Neural crest cell (in vitro differentiated cells): ENCODE results near the gene RAB25. TPM values are rescaled to one million over a fixed set of nuclear protein-coding genes. Genes with fewer than 3 reads are reported as not detected.

Experiments used
- DNase-seq: peaks from one replicate; pipeline ENCODE4 v3.0.0; 2021; ENCODE audit warnings: low read depth, mixed read lengths, low spot score
- H3K27ac Mint-ChIP-seq: one replicate; pipeline ENCODE4 v1.8.0; 2021; ENCODE audit warnings: mild to moderate bottlenecking, mixed read lengths; ENCODE audit not compliant: unreplicated experiment
- H3K27me3 Mint-ChIP-seq: 2 replicates; pipeline ENCODE4 v1.8.0; 2021; ENCODE audit warnings: low read depth, mild to moderate bottlenecking, mixed read lengths
- H3K36me3 Mint-ChIP-seq: 2 replicates; pipeline ENCODE4 v1.8.0; 2021; ENCODE audit warnings: low read depth, mild to moderate bottlenecking, mixed read lengths
- H3K4me1 Mint-ChIP-seq: 2 replicates; pipeline ENCODE4 v1.8.0; 2021; ENCODE audit warnings: mixed read lengths
- H3K4me3 Mint-ChIP-seq: one replicate; pipeline ENCODE4 v1.8.0; 2021; ENCODE audit warnings: mild to moderate bottlenecking, mixed read lengths
- H3K9me3 Mint-ChIP-seq: 2 replicates; pipeline ENCODE4 v1.8.0; 2021; ENCODE audit warnings: mixed read lengths
- CTCF ChIP-seq: fragments of 200-600 bp; sonication (generic); conservative IDR thresholded peaks from 2 replicates; pipeline ENCODE4 v1.5.0; 2021; ENCODE audit warnings: antibody characterized with exemption, mild to moderate bottlenecking
- total RNA-seq: library from RNA; stranded (reverse); gene quantifications from 2 replicates; pipeline ENCODE4 v1.2.1, GENCODE V29; 2021

RAB25 gene
- total RNA-seq, 1 donor from 2014 or later = not detected

GRCh38 chr1:156104861-156105832, 44.2 kb downstream of the RAB25 start:
- peak overlapping the region; percentile 82 for H3K4me3 Mint-ChIP-seq
- no peaks in the 10 kb centered on the region for H3K9me3 Mint-ChIP-seq
- H3K27me3 Mint-ChIP-seq = no peaks in the 10 kb centered on the region
- peak overlapping the region; percentile 97 for H3K27ac Mint-ChIP-seq
- peaks cover 72% of the 10 kb centered on the region for H3K4me1 Mint-ChIP-seq
- TF ChIP-seq CTCF = no peak
- no peak for DNase-seq
- H3K36me3 Mint-ChIP-seq = peaks cover 9% of the 10 kb centered on the region

GRCh38 chr1:156106624-156107488, 45.9 kb downstream of the RAB25 start:
- Mint-ChIP-seq H3K27ac (peak overlapping the region; percentile 94), H3K9me3 (no peaks in the 10 kb centered on the region), H3K4me3 (peak overlapping the region; percentile 75), H3K4me1 (peaks cover 59% of the 10 kb centered on the region), H3K27me3 (no peaks in the 10 kb centered on the region), H3K36me3 (peaks cover 3% of the 10 kb centered on the region)
- DNase-seq = no peak
- no peak for TF ChIP-seq CTCF

DNA sequence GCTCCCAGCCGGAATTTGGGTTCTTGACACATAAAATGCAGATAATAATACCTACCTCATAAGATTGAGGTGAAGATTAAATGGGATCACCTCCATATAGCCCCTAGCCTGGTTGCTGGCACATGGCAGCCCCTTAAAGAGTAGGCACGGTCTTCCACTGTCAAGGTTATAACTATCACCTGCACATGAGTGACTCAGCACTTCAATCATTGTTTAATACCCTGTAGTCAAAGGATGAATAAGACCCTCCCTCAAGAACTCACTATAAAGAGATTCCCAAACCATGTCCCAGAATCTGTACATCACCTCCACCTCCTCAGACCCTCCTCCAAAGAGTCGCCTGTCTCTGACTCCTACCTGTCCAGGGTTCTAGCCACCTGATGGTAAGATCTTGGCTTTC, 47.1 kb downstream of the RAB25 start:
- H3K9me3 Mint-ChIP-seq = no peaks in the 10 kb centered on the region
- no peak for TF ChIP-seq CTCF
- no peaks in the 10 kb centered on the region for H3K36me3 Mint-ChIP-seq
- peaks cover 65% of the 10 kb centered on the region for H3K4me1 Mint-ChIP-seq
- H3K27me3 Mint-ChIP-seq = no peaks in the 10 kb centered on the region
- no peak overlapping the region for H3K4me3 Mint-ChIP-seq
- no peak overlapping the region for H3K27ac Mint-ChIP-seq
- no peak for DNase-seq

- H3K9me3 Mint-ChIP-seq = no peaks in the 10 kb centered on the region
Measured at GRCh38 chr1:156108664-156109241, 47.8 kb downstream of the RAB25 start.

More at GRCh38 chr1:156108664-156109241, 47.8 kb downstream of the RAB25 start:
- DNase-seq = no peak
- H3K27me3 Mint-ChIP-seq = peaks cover 3% of the 10 kb centered on the region
- no peaks in the 10 kb centered on the region for H3K36me3 Mint-ChIP-seq
- H3K27ac Mint-ChIP-seq = no peak overlapping the region
- no peak for TF ChIP-seq CTCF
- peaks cover 66% of the 10 kb centered on the region for H3K4me1 Mint-ChIP-seq
- no peak overlapping the region for H3K4me3 Mint-ChIP-seq
